Neuron (in vitro differentiated cells): ENCODE data around the gene WDR90.

Experiments used
- H2AFZ ChIP-seq: one replicate; pipeline ENCODE4 v1.6.1; 2013; ENCODE audit warnings: low read depth, mild to moderate bottlenecking, inconsistent platforms, low read length, moderate library complexity
- H3K27me3 ChIP-seq: one replicate; pipeline ENCODE4 v1.6.1; 2013; ENCODE audit warnings: low read length; ENCODE audit not compliant: insufficient read depth
- H3K36me3 ChIP-seq: one replicate; pipeline ENCODE4 v1.6.1; 2013; ENCODE audit warnings: low read length; ENCODE audit not compliant: insufficient read depth
- H3K4me1 ChIP-seq: one replicate; pipeline ENCODE4 v1.6.1; 2013; ENCODE audit warnings: low read length; ENCODE audit not compliant: insufficient read depth
- H3K4me3 ChIP-seq: 2 replicates; pipeline ENCODE4 v1.5.1; 2013; ENCODE audit warnings: mild to moderate bottlenecking, low read length, moderate library complexity
- H3K9me3 ChIP-seq: one replicate; pipeline ENCODE4 v1.6.1; 2013; ENCODE audit warnings: low read length

The WDR90 gene

DNA sequence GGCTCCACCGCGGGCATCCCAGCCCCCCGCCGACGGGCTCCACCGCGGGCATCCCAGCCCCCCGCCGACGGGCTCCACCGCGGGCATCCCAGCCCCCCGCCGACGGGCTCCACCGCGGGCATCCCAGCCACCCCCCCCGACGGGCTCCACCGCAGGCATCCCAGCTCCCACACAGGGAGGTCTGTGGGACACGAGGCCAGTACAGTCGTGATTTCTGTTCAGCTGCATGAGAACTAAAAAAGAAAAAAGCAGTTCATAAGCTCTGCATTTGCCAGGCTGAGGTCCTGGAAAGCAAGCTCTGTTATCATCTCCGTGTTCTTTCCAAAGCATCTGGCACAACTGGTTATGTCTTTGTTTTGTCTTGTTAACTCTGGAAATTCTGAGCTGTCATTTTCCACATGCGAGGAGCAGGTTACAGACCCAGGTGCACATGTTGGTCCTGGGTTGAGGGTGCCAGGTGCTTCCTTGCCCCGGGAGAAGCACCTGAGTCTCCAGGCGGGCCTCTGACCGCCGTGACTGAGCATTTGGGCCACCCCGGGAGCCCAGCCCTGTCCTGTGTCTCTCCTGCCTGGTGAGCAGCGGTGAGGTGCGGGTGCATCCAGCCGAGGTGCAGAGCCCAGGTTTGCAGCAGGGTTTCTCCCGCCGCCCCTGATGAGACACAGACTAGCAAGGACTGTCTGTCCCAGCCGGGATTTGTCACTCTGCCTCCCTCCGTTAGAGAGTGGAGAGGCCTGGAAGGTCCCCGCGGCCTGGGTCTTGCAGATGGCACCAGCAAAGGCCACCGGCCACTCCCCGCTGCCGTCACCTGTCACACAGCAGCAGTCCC is 28.3 kb upstream of the WDR90 start:
- H3K9me3 ChIP-seq, result no peaks in the 10 kb centered on the region
- no peak overlapping the region for H2AFZ ChIP-seq
- H3K4me1 ChIP-seq, result no peaks in the 10 kb centered on the region
- H3K27me3 ChIP-seq, result no peaks in the 10 kb centered on the region
- no peak overlapping the region for H3K4me3 ChIP-seq
- H3K36me3 ChIP-seq, result peaks cover 5% of the 10 kb centered on the region

DNA sequence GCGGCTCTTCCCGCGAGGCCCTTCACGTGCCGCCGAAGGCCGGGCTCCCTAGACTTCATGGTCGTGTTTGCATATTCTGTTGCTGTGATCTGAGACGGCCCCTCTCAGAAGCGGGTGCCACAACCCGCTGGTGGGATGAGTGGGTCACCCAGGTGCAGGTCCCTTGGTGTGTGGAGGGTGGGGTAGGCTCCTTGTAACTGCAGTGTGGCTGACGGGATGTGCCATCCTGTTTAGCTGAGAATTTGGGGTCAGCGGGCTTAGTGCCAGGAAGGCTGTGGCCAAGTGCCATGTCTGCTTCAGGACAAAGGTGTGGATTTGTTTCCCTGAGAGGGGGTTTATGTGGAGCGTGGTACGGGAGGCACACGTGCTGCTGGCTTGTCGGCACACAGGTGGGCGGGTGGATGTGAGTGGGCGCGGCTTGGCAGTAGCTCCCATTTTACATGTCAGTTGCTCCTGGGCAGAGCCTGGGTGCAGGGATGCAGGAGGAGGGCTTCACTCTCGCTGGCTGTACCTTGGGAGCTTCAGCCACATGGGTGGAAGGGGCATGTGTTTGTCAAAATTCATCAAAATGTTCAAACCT is 27.5 kb upstream of the WDR90 start:
- no peaks in the 10 kb centered on the region for H3K9me3 ChIP-seq
- H2AFZ ChIP-seq, result no peak overlapping the region
- peaks cover 11% of the 10 kb centered on the region for H3K36me3 ChIP-seq
- H3K27me3 ChIP-seq, result no peaks in the 10 kb centered on the region
- H3K4me1 ChIP-seq, result no peaks in the 10 kb centered on the region
- H3K4me3 ChIP-seq, result no peak overlapping the region

DNA sequence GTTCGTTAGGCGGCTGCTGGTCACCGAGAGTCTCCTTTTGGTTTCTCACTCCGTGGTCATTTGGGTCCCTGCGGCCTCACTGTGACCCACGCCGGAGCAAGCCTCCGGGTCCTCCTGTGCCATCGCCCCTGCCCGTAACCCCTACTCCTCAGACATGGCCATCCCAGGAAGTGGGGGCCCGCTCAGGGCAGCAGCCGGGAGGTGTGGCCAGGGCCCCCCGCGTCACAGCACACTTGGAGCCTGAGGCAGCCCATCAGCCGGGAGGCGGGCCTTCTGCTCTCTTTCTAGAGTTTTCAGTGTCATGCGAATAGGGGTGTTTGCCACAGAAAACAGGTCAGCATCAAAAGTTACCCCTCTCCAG is 26.3 kb upstream of the WDR90 start:
- Histone ChIP-seq H2AFZ (no peak overlapping the region), H3K9me3 (no peaks in the 10 kb centered on the region), H3K4me3 (no peak overlapping the region), H3K36me3 (peaks cover 17% of the 10 kb centered on the region), H3K27me3 (no peaks in the 10 kb centered on the region), H3K4me1 (no peaks in the 10 kb centered on the region)

DNA sequence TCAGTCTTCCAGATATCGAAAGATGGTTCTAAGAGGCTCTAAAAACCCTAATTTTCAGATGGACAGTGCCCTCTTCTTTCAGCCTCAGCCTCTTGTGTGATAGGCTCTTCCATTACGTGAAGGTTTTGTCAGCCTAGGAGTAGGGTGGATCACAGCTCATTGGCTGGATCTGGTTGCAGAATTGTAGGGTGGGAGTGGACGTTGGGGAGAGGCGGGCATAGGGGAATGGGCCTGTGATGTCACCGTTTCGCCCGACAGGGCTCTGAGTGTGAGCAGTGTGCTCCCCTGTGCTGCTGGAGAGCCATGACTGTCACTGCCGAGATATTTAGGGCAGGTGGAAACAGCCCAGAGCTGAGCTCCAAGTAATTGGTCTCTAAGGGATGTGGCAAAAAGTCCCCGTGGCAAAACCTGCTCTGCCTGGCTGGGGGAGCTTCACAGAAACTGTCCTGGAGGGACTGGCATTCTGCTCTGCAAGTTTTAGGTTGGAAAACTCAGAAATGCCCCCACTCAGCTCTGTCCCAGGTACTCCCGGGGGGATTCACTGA is 24.6 kb upstream of the WDR90 start:
- Histone ChIP-seq H3K9me3 (no peaks in the 10 kb centered on the region), H3K4me3 (no peak overlapping the region), H3K4me1 (peaks cover 15% of the 10 kb centered on the region), H2AFZ (no peak overlapping the region), H3K27me3 (no peaks in the 10 kb centered on the region), H3K36me3 (peaks cover 23% of the 10 kb centered on the region)

DNA sequence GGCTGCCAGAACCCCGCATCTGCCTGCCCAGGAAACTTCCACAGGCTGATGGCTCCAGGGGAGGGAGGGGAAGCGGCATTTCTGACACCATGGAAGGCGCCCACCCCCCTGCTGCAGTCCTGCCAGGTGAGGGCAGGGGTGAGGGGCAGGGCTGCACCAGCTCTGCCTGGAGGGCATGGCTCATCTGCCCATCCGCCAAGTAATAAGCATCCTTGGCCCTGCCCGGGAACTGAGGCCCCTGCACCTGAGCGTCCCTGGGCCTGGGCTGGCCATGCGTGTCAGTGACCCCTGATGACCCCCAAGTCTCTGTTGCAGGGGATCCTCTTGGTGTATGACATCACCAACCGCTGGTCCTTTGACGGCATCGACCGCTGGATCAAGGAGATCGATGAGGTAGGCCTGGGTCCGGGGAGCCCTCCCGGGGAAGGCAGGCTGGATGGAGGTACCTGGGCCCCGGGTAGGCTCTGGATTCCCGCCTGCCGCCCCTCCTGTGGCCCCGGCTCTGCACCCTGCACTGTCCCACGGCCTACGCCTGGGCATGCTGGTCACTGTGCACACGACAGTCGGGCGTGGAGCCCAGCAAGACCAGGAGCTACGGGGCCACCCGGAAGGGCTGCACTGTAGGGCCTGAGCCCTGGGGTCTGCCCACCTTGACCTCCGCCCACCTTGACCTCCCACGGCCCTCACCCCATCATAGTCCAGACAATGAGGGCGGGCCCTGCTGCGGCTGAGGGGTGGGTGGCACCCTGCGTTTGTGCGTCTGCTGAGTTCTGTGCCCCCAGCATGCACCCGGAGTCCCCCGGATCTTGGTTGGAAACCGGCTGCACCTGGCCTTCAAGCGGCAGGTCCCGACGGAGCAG is 23.8 kb upstream of the WDR90 start:
- no peaks in the 10 kb centered on the region for H3K27me3 ChIP-seq
- peaks cover 23% of the 10 kb centered on the region for H3K36me3 ChIP-seq
- H3K9me3 ChIP-seq, result no peaks in the 10 kb centered on the region
- peaks cover 22% of the 10 kb centered on the region for H3K4me1 ChIP-seq
- no peak overlapping the region for H2AFZ ChIP-seq
- H3K4me3 ChIP-seq, result no peak overlapping the region

DNA sequence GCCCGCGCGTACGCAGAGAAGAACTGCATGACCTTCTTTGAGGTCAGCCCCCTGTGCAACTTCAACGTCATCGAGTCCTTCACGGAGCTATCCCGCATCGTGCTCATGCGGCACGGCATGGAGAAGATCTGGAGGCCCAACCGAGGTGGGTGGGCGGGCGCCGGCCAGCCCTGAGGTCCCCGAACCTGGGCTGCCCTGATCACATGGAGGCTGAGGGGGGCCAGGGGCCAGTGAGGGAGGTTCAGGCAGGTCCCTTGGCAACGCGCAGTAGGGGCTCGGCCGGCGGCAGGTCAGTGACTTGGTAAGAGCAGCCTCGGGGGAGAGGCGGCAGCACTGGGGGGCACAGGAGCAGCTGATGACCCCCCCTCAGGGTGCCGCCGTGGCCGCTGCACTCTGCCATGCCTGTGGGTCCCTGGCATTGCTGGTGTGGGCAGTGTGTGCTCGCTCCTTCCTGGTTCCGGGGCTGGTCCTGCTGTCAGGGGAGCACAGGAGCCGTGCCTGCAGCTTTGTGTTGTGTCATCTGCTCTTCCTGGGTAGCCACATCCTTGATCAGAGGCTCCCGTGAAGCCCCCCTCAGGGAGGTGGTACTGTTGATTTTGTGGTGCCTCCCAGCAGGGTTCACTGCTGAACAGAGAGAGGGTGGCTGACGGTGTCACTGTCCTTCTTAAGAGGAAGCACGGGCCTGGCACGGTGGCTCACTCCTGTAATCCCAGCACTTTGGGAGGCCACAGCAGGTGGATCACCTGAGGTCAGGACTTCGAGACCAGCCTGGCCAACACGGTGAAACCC is 23.0 kb upstream of the WDR90 start:
- H3K36me3 ChIP-seq, result peaks cover 23% of the 10 kb centered on the region
- no peak overlapping the region for H3K4me3 ChIP-seq
- H2AFZ ChIP-seq, result no peak overlapping the region
- H3K27me3 ChIP-seq, result no peaks in the 10 kb centered on the region
- H3K9me3 ChIP-seq, result no peaks in the 10 kb centered on the region
- H3K4me1 ChIP-seq, result peaks cover 30% of the 10 kb centered on the region

DNA sequence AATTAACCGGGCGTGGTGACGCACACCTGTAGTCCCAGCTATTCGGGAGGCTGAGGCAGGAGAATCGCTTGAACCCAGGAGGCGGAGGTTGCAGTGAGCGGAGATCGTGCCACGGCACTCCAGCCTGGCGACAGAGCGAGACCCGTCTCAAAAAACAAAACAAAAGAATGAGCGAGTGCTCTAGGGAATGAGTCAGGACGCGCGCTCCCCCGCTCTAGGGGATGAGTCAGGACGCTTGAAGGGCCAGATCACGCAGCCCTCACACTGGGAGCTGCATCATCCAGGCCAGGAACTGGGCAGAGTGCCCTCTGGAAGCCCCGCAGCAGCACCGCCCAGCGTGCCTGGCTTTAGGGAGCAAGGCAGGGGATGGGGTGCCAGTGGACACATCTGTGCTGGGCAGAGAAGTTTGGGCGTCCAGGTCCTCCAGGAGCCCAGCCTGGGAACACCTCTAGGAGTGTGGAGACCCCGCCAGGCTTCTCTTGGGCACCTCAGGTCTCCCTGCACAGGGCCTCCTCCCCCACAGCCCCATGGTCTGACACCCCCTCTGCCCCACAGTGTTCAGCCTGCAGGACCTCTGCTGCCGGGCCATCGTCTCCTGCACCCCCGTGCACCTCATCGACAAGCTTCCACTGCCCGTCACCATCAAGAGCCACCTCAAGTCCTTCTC is 22.2 kb upstream of the WDR90 start:
- H3K4me1 ChIP-seq, result peaks cover 32% of the 10 kb centered on the region
- no peaks in the 10 kb centered on the region for H3K9me3 ChIP-seq
- H3K27me3 ChIP-seq, result no peaks in the 10 kb centered on the region
- no peak overlapping the region for H2AFZ ChIP-seq
- H3K36me3 ChIP-seq, result peaks cover 23% of the 10 kb centered on the region
- H3K4me3 ChIP-seq, result no peak overlapping the region

DNA sequence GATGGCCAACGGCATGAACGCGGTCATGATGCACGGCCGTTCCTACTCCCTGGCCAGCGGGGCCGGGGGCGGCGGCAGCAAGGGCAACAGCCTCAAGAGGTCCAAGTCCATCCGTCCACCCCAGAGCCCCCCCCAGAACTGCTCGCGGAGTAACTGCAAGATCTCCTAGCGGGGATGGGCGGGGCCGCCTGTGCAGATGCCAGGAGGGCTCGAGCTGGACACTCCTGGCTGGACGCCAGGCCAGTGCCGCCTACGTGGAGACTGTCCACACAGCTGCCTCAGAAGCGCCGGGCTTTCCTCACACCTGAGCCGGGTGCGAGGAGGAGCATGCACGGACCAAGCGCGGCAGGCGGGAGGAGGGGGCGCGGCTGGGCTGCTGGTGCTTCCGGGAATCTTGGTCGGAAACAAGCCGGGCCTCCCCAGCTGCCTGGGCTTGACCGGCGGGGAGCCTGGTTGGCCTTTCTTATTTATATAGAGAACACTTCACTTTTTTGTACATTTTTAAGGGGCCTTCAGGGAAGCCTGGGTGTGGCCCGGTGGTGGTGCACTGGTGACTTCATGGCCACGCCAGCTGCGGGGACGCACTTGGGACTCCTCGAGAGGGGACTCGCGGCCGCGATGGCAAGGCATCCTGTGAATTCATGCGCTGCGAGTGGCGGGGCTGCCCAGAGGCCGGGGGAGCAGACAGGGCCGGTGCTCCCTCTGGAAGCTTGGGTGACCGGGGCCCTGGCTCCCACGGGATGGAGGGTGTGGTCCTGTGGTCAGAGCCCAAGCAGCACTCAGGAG is 21.5 kb upstream of the WDR90 start:
- H3K4me3 ChIP-seq, result no peak overlapping the region
- no peaks in the 10 kb centered on the region for H3K9me3 ChIP-seq
- H3K4me1 ChIP-seq, result peaks cover 35% of the 10 kb centered on the region
- H3K27me3 ChIP-seq, result no peaks in the 10 kb centered on the region
- H2AFZ ChIP-seq, result no peak overlapping the region
- peaks cover 25% of the 10 kb centered on the region for H3K36me3 ChIP-seq

DNA sequence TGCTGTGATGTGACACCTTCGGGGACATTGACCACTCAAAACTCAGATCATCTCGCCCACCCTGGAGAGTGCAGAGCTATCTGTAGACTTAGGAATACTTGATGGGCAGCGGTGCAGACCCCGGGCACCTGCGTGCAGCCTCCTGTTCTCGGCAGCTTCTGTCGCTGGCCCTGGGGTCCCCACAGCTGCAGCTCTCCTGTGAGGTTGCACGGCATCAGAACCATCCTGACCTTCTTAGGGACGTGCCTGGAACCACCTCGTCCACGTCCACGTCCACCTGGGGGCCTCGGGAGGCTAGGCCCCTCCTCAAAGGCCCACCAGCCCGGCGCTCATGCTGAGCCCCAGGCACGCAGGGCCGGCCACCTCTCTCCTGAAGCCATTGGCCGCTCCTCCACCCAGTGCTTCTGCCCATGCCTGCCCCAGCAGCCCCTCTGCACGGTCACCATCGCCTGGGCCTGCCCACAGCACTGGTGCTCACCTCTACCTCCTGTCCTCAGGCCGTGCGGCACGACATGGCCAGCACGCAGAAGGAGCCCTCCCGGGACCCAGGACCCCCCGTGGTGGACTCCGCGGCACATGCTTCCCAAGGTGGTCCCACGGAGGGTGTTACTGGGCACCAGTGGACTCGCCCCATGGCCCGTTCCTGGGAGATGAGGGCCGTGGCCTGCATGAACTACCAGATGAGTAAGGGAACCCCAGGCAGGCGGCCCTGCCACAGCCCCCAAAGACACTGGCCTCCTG is 20.7 kb upstream of the WDR90 start:
- peaks cover 30% of the 10 kb centered on the region for H3K36me3 ChIP-seq
- no peaks in the 10 kb centered on the region for H3K27me3 ChIP-seq
- H2AFZ ChIP-seq, result no peak overlapping the region
- no peaks in the 10 kb centered on the region for H3K9me3 ChIP-seq
- H3K4me1 ChIP-seq, result peaks cover 35% of the 10 kb centered on the region
- H3K4me3 ChIP-seq, result no peak overlapping the region

DNA sequence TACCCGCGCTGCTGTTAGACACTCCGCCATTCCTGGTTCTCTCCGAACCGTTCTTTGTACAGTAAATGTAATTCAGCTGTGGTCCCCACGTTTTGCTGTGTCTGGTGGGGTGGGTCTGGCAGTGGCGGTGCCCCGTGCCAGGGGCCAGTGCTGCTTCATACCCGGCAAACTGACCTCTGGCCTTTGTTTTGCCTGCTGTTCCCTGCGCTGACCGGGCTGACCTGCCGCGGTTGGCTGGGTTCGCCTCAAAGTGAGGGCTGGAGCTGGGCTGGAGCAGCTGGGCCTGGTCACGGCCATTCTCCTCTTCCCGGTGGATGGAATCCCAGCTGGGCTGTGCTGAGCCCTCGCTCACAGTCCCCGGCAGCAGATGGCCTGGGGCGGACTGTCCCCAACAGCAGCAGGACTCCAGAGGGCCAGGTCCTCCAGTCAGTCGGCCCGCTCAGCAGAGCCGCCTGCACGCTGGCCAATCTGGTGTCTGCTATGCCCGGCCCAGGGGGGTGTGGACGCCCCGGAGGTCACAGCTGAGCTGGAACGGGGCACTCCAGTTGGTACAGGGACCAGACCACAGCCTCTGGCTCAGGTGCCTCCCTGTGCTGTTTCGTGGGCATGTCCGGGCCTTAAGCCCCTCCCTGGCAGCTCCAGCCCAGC is 19.9 kb upstream of the WDR90 start:
- Histone ChIP-seq H2AFZ (no peak overlapping the region), H3K4me1 (peaks cover 38% of the 10 kb centered on the region), H3K9me3 (no peaks in the 10 kb centered on the region), H3K27me3 (no peaks in the 10 kb centered on the region), H3K4me3 (no peak overlapping the region), H3K36me3 (peaks cover 38% of the 10 kb centered on the region)

DNA sequence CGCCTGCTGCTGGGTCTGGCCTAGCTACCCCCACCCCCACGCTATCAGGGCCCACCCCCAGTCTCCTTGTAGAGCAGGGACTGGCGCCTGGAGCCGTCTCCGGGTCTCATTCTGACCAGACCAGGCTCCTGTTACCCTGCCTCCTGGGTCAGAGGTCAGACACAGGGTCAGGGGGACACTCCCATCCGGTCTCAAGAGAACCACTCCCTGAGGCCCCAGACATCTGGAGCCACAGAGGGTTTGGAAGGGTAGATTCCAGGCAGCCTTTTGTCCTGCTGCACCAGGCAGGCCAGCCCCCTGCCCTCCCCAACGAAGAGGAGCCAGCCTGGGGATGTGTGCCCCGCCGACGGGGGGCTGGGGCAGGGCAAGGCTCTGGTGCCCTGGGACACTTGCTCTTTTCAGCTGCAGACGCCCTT is 19.3 kb upstream of the WDR90 start:
- Histone ChIP-seq H2AFZ (no peak overlapping the region), H3K27me3 (no peaks in the 10 kb centered on the region), H3K4me1 (peaks cover 39% of the 10 kb centered on the region), H3K4me3 (peak overlapping the region; percentile 29), H3K9me3 (no peaks in the 10 kb centered on the region), H3K36me3 (peaks cover 40% of the 10 kb centered on the region)
